Kidney epithelial cell (primary cell): ENCODE measurements around the gene FADD. TPM values are rescaled to one million over a fixed set of nuclear protein-coding genes. Genes with fewer than 3 reads are reported as not detected.
"Not testable (repeated sequence)": the region's sequence is repeated elsewhere in the genome, so short reads cannot be mapped to it uniquely, and the experiment has no call there.

Source experiments
- DNase-seq: peaks from one replicate; pipeline ENCODE4 v3.0.0-alpha.2; 2010; ENCODE audit warnings: low read depth
- H3K27me3 ChIP-seq: 2 replicates; pipeline ENCODE4 v1.6.0; 2011; ENCODE audit warnings: low read length; ENCODE audit not compliant: control insufficient read depth, insufficient read depth
- H3K36me3 ChIP-seq: 2 replicates; pipeline ENCODE4 v1.5.1; 2011; ENCODE audit warnings: low read length; ENCODE audit not compliant: control insufficient read depth, insufficient read depth
- H3K4me3 ChIP-seq: 2 replicates; pipeline ENCODE4 v1.5.1; 2011; ENCODE audit warnings: low read depth, mild to moderate bottlenecking, control low read depth, low read length
- CTCF ChIP-seq: IDR thresholded peaks from 2 replicates; pipeline ENCODE4 v1.5.1; 2011; ENCODE audit warnings: mild to moderate bottlenecking, moderate library complexity, low read length, control low read depth, inconsistent platforms; ENCODE audit not compliant: insufficient read depth, poor library complexity, severe bottlenecking
- total RNA-seq: library from RNA; depleted of rRNA; stranded (reverse); fragments of >200 nt; gene quantifications from 2 replicates; pipeline ENCODE4 v1.2.3, GENCODE V29; 2015

The FADD gene
- total RNA-seq, 1 donor from 2014 or later, result 51.5 TPM

- peaks cover 1% of the 10 kb centered on the region for H3K36me3 ChIP-seq
- no peak overlapping the region for H3K4me3 ChIP-seq
- TF ChIP-seq CTCF, result no peak
- DNase-seq, result no peak
- H3K27me3 ChIP-seq, result peaks cover 5% of the 10 kb centered on the region
Observed at GRCh38 chr11:70200212-70200844, 2.8 kb upstream of the FADD start.

GRCh38 chr11:70201047-70201446 lies 2.0 kb upstream of the FADD start:
- H3K4me3 ChIP-seq, H3K27me3 ChIP-seq, DNase-seq, H3K36me3 ChIP-seq: not testable (repeated sequence)

DNA sequence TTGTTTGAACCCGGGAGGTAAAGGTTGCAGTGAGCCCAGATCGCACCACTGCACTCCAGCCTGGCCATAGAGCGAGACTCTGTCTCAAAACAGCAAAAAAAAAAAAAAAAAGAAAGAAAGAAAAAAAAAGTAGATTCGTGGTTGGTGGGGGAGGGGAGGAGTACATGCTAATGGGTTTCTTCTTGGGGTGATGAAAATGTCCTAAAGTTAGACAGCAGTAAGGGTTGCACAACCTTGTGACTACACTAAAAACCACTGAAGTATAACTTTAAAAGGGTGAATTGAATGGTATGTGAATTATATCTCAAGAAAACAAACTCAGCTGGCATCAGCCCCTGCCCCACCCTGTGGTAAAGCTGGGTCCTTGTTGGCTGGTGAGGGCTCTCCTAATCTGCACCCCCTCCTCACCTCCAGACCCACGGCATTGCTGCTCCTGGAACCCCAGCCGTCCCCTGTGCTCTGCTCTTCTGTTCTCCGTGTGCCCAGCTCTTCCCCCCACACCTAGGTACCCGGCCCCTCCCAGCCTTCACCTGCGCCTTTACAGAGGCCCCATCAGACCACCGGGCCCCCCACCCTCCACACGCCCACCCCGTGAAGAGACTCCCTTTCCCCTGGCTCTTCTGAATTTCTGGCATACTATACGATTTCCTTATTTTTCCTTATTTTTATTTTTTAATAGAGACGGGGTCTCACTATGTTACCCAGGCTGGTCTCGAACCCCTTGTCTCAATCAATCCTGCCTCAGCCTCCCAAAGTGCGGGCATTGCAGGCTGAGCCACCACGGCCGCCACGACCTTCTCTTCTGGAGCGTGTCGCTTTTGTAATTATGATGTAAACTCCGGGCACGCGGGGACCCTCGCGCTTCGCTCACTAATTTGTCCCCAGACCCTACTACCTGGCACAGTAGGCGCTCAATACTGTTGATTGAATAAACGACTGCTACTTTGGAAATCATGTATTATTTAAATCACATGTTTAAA lies 924 bp upstream of the FADD start:
- peaks cover 5% of the 10 kb centered on the region for H3K27me3 ChIP-seq
- TF ChIP-seq CTCF, result no peak
- H3K4me3 ChIP-seq, result peak overlapping the region; percentile 97
- DNase-seq, result peak; percentile 61
- peaks cover 4% of the 10 kb centered on the region for H3K36me3 ChIP-seq

DNA sequence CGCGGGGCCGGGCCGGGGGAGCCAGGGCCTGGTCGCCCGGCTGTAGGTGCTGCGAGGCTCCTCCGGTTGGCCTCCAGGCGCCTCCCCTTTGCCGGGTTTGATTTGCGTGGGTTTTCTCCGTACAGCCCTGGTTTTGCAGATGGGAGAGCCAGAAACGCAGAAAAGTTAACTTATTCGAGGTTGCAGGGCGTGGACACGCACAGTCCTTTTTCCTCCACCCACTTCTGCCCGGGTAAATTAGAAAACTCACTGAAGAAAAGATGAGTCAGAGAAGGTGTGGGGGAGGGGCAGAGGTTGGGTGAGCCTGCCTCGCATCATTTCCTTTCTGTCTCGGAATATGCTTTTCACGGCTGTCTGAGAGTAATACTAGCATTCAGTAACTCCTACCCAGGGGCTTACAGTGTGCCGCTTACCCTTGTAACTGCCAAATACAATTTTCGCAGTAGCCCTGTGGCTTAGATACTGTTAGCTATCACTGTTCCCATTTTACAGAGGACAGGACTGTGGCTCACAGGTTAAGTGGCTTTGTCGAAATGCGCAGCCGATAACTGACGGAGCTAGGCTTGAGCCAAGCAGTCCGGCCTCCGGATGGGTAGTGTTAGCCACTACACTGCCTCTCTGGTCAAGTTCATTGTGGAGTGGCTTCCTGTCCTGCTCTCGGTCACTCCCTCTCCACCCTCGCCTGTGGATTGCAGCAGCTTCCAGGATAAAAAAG lies 812 bp downstream of the FADD start:
- DNase-seq, result peak; percentile 57
- Histone ChIP-seq H3K4me3 (peak overlapping the region; percentile 97), H3K36me3 (peaks cover 4% of the 10 kb centered on the region), H3K27me3 (peaks cover 5% of the 10 kb centered on the region)
- no peak for TF ChIP-seq CTCF

DNA sequence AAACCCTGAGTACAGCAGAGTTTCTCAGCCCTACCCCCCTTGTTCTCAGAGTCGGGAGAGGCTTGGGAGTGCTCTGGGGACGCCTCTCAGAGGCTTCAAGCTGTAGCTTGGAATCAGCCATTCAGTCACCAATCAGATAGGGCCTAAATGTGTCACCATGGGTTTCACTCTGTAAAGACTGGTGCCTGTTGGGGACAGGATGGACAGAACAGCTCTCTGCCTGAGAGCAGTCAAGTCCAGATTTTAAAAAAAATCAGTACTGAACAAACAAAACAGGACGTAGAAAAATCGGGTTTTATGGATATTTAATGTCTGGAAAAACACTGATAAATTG lies 1.3 kb downstream of the FADD start:
- Histone ChIP-seq H3K36me3 (peaks cover 4% of the 10 kb centered on the region), H3K27me3 (peaks cover 3% of the 10 kb centered on the region), H3K4me3 (peak overlapping the region; percentile 97)
- no peak for DNase-seq
- TF ChIP-seq CTCF, result no peak
